Lower leg skin (tissue), 3 donors: ENCODE results near the gene TNIK.

Source experiments
- CTCF ChIP-seq, 3 donors: fragments of 450-650 bp; IDR thresholded peaks; one replicate each; pipeline ENCODE4 v1.5.1; 2016; ENCODE audit warnings: antibody characterized with exemption in 3 of 3, mild to moderate bottlenecking in 3 of 3, moderate library complexity in 2 of 3
- POLR2A ChIP-seq, 2 donors: fragments of 450-650 bp; IDR thresholded peaks; one replicate each; pipeline ENCODE4 v1.6.1; 2016 to 2017; ENCODE audit warnings: antibody characterized with exemption in 2 of 2, mild to moderate bottlenecking in 1 of 2, moderate library complexity in 1 of 2

DNA sequence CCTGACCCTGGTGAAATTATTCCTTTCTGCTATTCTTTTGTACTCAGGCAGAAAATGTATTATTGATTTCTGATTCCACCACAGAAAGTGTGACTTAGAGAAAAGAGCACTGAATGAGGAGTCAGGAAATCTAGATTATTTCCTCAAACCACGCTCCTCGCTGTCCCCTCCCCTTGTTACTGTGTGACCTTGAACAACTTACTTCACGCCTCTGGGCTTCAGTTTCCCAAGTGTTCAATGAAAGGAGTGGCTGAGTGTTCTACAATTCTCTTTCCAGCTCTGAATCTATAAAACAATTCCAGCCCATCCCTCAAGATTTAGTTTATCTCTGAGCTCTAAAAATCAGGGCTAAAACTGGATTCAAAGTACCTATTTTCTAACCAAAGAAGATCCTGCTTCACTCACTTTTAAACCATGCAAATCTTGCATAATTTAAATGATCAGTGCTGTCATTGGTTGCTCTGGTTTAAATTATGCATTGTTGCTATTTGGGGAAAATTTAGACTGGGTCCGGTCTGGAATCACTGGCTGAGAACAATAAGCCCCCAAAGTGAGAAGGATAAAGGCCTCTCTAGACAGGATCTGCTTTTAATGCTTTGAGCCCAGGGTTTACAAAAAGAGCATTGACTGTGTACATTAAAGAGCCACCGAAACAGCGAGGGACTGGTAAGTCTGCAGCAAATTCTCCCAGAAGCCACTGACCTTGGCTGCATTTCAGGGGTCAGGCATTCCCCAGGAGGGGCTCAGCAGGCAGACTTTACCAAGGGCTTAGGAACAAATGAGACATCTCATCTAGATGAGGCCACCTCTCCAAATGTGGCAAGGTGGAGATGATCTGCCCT is 3.2 kb downstream of the TNIK start:
- TF ChIP-seq CTCF (IDR thresholded peaks at IDR 0.05) (no peak), POLR2A (IDR thresholded peaks at IDR 0.05) (no peak)
